ENCODE measurements around the gene BICDL2.

Gene BICDL2

DNA sequence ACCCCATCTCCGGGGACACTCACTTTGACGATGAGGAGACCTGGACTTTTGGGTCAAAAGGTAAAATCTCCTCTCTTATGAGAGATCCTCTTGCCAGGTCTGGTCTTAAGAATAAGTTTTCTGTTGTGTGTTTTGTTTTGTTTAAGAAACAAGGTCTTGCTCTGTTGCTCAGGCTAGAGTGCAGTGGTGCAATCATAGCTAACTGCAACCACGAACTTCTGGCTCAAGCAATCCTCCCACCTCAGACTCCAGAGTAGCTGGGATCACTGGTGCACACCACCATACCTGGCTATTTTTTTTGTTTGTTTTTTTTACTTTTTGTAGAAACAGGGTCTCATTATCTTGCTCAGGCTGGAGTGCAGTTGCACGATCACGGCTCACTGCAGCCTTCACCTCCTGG, 13.7 kb upstream of the BICDL2 start:
- in situ Hi-C loops (cut with MboI; ENCODE audit: low sequenced_read_pairs) = no loop called here

DNA sequence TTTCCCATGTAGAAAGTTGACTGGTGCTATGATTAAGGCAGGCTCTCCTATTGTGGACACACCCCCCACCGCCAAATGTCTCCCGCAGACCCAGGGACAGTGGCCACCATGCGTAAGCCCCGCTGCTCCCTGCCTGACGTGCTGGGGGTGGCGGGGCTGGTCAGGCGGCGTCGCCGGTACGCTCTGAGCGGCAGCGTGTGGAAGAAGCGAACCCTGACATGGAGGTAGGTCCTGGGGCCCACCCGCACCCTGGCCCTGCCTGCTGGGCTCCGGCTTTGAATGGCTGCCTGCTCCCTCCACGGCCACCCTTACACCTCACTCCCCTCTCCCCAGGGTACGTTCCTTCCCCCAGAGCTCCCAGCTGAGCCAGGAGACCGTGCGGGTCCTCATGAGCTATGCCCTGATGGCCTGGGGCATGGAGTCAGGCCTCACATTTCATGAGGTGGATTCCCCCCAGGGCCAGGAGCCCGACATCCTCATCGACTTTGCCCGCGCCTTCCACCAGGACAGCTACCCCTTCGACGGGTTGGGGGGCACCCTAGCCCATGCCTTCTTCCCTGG, 13.3 kb upstream of the BICDL2 start:
- in situ Hi-C loops (cut with MboI; ENCODE audit: low sequenced_read_pairs) = no loop called here

DNA sequence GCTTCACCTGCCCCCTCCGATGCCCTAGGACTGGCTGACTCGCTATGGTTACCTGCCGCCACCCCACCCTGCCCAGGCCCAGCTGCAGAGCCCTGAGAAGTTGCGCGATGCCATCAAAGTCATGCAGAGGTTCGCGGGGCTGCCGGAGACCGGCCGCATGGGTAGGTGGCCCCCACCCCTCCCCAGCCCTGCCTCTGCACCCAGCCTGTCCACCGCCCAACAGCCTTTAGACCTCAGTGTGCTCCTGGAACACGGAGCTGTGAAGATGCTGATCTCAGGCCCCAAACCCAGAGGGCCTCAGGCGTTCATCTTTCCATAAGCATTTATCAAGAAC, 10.6 kb upstream of the BICDL2 start:
- in situ Hi-C loops (cut with MboI; ENCODE audit: low sequenced_read_pairs) = no loop called here

DNA sequence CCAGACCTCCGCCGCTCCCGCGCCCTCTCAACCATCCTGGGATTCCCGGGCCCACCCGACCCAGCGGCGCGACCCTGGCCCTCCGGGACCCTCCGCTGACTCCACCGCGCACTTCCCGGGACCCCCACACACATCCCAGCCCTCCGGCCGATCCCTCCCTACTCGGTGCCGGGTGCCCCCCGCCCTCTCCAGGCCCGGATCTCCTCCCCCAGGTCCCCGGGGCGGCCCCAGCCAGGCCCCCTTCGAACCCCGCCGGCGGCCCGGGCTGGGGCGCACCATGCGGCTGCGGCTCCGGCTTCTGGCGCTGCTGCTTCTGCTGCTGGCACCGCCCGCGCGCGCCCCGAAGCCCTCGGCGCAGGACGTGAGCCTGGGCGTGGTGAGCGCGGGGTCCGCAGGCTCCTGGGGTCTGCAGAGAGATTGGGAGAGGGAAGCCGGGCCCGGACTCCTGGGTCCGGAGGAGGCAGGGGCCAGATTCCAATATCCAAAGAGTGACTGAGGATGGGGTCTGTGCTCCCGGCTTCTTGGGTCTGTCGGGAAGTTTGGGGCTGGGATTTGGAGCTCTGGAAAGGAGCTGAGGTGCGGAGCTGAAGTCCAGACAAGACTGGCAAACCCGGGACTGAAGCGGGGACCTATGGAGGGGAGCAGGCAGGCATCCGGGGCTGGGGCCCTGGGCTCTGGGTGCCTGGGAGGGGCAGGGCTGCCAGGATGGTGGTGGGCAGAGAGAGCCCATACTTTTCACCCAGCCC, 10.1 kb upstream of the BICDL2 start:
- in situ Hi-C loops (cut with MboI; ENCODE audit: low sequenced_read_pairs) = no loop called here

DNA sequence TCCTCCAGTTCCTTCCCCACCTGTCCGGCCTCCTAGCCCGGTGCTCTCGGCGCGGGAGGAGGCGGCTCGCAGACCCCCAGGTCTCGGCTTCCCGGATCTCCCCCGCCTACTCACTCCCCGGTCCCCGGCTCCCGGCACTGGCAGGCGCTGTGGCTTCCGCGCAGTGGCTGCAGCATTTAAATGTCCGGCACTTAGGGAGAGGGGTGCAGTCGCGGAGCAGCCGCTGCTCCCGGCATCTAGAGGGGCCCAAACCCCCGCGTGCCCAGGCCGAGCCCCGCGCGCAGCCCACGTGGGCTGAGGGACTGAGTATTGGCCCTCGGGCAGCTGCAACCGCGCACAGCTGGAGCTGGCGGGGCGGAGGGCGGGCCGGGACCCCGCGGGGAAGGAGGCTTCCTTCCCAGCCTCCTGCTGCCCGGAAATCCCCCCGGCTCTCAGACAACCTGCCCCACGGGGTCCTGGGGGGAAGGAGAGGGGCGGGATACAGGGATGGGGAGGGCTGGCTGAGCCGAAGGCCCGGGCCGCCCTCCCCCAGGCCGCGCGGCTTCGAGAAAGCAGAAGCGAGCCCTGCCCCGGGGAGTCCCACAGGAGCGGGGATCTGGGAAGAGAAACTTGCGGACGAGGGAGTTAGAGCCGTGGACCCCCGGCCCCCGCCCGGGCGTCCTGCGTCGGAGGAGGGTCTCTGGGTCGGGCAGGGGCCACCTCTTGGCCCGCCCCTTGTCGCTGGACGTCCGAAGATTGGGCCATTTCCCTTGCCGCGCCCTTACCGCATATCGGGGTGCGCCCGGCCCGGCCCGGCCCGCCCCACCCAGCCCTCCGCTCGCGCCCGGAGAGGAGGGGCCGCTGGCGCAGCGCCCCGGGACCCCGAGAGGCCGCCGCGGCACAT, 9.3 kb upstream of the BICDL2 start, which contains the start of gene MMP25:
TSS of gene MMP25 (plus strand) at position 804 of the 883 bp plus-strand sequence. CDS start 357 bp downstream, outside the sequence.
- in situ Hi-C loops (cut with MboI; ENCODE audit: low sequenced_read_pairs) = no loop called here

DNA sequence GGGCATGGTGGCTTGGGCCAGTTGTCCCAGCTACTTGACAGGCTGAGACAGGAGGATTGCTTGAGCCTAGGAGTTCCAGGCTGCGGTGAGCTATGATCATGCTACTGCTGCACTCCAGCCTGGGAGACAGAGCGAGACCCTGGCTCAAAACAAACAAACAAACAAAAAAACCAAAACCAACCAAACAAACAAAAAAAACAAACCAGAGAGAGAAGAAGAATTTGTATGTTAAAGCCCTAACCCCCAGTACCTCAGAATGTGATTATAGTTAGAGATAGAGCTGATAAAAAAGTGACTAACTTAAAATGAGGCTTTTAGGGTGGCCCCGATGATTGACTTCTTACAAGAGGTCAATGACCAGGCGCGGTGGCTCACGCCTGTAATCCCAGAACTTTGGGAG, 8.0 kb upstream of the BICDL2 start:
- in situ Hi-C loops (cut with MboI; ENCODE audit: low sequenced_read_pairs) = no loop called here

DNA sequence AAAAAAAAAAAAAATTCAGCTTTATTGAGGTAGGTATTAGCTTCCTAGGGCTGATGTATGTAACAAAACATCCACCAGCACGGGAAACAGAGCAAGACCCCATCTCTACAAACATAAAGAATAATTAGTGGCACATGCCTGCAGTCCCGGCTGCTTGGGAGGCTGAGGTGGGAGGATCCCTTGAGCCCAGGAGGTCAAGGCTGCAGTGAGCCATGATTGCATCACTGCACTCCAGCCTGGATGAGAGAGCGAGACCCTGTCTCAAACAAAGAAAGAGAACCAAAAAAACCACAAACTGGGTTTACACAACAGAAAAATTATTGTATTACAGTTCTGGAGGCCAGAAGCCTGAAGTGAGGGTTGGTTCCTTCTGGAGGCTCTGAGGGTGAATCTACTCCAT, 5.6 kb upstream of the BICDL2 start:
- in situ Hi-C loops (cut with MboI; ENCODE audit: low sequenced_read_pairs) = no loop called here

DNA sequence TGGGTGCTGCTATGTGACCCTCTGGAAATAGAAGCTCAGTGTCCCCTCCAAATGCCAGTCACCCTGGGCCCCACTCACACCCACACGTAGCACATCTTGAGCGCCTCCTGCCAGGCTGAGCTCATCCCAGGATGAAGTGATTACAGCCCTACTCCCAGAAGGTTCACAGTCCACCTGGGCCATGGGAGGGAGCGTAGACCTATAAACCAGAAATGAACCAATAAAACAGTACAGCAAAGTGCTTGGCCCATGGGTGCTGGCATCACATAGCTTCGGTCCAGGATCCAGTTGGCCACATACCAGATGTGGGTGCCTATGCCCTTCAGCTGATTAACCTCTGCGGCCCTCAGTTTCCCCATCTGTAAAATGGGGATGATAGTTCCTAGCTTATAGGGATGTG, 2.2 kb upstream of the BICDL2 start:
- in situ Hi-C loops (cut with MboI; ENCODE audit: low sequenced_read_pairs) = no loop called here

DNA sequence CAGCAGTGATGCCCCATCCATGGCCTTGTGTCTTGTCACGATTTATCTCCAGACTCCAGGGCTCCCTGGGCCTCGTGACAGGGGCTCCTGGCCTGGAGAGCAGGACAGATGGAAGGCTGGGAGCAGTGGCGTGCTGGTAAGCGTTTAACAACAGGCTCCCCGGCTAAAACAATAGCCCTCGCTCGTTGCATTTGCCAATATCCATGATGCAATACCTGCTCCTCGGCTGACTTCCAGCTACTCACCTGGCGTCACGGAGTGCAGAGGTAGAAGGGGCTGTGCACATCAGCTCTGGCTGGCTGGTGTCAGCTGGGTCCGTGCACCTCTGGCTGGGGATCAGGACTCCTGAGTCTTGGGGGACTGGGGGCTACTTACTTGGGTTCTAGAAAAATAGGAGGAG, 1.5 kb upstream of the BICDL2 start:
- in situ Hi-C loops (cut with MboI; ENCODE audit: low sequenced_read_pairs) = no loop called here

DNA sequence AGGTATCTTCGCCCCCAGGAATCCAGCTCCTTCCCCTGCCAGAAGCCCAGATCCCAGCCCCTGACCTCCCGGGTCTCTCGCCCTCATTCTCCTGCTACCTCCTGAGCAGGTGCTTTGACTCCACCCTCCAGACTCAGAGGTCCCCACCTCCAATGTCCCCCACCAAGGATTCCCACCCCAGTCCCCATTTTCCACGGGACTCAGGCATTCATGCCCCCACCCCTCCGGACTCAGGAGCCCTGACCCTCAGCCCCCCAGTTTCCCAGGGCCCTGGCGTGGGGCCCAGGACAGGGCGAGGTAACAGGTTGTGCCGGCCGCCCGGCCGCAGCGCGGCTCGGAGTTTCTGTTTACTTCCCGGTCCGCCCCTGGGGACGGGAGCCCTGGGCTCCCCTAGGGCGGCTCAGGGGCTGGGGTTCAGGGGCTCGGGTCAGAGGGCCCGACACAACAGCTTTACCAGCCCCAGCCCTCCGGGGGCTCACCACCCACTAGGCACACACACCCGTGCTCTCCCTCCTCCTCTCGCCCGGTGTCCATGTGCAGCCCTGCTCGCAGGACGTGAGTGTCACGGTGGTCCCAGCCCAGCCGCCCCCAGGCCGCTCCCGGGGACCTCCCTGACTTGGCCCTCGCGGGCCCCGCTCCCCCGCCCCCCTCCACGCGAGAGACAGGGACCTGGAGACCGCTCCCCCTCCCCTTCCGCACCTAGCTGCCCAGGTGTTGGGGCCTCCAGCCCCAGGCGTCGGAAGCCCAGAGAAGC, 595 bp downstream of the BICDL2 start:
- in situ Hi-C loops (cut with MboI; ENCODE audit: low sequenced_read_pairs) = no loop called here

DNA sequence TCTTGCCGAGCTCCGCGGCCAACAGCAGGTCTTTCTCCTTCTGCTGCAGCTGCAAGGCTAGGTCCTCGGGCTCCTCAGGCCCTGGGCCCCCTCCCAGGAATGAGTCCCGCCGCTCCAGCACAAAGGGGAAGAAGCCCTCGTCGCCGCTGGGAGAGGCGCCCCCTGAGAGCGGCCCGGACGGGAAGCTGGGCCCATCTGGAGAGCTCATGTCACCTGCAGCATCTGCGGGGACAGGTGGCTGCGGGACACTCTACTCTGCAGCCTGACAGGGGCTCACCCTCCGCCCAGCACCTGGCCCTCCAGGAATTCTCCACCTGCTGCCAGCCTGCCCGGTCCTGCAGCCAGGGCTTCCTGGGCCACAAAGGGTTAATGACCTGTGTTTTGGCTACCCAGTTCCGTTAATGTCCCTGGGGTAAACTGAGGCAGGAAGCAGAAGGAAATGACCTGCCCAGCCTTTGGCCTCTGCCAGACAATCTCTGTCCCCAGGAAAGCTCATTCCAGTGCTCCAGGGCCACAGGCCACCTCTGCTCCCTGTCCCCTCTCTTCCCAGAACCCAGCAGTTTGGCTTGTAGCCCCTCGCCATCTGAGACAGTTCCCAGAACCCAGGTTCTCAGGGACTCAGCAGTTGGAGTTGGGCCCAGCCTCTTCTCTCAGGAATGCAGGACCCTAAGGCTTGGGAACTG, 1.3 kb downstream of the BICDL2 start:
- in situ Hi-C loops (cut with MboI; ENCODE audit: low sequenced_read_pairs) = no loop called here

DNA sequence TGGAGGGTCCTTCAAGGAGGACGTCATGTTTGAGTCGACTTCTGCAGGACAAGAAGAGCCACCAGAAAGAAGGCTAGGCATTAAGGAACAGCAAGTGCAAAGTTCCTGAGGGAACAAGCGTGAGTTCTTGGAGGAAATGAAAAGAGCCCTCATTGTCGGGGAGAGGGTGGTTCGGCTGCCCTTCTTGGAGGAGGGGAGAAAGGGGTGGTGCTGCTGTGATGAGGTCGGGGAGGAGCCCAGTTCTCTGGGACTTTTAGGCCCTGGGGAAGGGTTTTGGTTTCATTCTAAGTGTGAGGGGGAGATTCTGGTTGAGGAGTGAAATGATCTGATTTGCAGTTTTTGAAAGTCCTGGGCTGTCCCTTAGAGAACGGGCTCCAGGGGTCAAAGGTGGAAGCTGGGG, 4.1 kb downstream of the BICDL2 start:
- in situ Hi-C loops (cut with MboI; ENCODE audit: low sequenced_read_pairs) = no loop called here

DNA sequence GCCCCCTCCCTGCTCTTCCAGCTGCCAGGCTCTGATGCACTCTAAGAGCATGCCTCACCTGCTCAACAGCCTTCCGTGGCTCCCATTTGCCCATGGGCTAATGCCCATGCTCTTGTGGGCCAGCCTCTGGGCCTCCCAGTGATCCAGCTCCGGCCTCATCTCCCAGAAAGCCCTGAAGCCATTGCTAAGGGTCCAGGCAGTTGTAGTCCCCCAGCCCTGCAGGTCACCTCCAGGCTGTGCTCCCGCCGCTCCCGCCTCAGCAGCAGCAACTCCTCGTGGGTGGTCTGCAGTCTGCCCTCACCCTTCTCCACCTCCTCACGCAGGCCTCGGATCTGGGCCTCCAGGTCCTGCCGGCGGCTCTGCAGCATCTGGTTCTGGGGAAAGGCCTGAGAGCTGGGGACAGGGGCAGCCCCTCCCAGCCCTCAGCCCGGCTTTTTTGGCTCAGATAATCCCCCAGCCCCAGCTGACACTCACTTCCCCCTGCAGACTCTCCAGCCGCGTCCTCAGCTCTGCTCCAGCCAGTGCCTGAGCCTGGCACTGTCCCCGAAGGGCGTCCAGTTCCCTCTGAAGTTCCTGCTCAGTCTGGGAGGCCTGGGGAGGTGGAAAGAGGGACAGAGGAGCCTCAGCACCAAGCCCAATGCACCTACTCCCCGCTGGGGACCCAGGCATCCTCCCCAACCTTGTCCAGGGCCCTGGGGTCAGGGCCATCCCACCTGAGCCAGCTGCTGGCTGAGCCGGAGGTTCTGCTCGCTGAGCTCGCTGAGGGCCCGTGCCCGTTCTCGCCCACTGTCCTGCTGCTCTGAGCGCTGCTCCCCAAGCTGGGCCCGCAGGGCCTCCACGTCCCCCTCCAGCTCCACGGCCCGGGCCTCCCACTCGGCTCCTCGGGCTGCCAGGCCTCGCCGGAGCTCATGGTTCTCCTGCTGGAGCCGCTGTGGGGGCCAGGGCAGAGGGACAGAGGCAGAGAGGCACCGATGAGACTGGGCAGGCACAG, 6.2 kb downstream of the BICDL2 start:
- in situ Hi-C loops (cut with MboI; ENCODE audit: low sequenced_read_pairs) = no loop called here

DNA sequence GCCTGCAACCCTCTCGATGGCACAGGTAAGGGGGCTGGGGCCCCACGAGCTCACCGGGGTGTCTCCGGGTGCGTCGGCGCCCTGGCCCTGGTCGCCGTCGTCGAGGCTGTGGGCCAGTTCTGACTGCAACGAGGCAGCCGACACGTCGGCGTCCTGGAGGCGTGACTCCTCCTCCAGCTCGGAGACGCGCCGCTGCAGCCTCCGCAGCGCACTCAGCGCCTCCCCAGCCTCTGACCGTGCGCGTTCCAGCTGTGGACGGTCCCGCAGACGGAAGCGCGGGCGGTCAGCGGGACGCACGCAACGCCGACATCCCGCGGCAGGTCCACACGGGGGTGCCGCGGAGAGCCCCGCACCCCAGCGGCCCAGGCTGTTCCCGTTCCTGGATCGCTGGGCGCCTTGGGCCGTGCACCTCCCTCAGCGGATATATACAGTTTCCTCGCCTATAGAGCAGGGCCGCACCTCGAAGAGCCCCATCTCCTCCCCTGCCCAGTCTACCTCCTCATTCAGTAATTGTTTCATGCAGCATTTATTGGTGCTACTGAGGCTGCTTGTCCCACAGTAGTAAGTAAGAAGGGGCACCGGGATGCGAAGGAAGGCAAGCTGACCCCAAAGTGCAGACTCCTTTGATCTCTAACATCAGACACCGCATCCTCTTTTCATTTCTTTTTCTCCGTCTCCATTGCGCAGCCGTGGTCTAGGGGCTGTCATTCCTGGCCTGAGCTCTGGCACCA, 7.1 kb downstream of the BICDL2 start:
- in situ Hi-C loops (cut with MboI; ENCODE audit: low sequenced_read_pairs) = no loop called here

DNA sequence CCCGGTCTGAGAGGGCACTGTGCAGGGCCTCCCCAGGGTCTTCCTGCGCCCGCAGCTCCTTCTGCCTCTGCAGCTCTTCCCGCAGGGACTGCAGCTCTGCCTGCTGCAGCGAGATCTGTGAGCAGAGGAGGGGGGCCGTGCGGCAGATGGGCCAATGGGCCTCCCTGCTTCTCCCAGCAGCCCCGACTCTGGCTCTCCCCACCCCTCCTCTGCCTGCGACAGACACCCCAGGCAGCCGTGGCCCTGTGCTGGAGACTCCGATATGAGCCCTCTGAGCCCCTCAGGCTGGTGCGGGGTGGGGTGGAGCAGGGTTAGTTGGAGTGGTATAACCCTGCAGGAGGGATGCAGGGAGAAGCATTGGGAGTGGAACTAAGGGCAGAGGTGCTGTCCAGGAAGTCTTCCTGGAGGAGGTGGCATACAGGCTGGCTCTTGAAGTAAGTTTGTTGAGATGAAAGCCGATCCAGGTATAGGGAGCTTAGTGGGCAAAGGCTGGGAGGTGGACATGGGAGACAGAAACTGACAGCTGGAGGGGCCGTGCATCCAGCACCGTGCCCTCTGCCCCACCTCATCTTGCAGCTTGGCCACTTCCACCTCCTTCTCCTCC, 7.9 kb downstream of the BICDL2 start:
- in situ Hi-C loops (cut with MboI; ENCODE audit: low sequenced_read_pairs) = no loop called here

DNA sequence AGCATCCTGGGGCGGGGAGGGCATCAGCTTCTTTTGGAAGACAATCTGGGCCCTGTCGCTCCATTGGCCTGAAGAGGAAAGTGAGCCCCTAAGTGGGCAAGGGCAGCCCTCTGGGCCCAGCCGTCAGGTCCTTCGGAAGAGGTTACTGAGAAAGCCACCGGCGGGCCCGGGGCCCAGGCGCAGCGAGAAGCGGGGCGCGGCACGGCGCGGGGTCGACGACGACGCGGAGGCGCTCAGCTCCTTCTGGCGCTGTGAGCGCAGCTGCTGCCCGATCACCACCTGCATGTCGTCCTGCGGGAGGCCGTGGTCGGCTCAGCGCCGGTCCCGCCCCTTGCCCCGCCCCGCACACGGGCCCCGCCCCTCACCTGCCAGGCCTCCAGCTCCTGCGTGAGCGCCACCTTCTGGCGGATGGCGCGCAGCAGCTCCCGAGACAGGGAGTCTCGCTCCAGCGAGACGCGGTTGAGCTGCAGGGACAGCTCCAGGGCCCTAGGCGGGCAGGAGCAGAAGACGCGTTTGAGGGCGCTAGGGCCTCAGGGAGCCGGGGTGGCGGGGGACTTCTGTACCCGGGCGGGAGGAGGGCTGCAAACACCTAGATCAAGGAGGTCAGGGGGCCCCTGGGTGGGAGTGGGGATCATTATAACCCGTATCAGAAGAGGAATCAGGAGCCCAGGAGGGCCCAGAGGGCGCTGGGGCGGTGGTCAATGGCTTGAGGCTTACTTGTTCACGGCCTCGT, 8.6 kb downstream of the BICDL2 start:
- in situ Hi-C loops (cut with MboI; ENCODE audit: low sequenced_read_pairs) = no loop called here

DNA sequence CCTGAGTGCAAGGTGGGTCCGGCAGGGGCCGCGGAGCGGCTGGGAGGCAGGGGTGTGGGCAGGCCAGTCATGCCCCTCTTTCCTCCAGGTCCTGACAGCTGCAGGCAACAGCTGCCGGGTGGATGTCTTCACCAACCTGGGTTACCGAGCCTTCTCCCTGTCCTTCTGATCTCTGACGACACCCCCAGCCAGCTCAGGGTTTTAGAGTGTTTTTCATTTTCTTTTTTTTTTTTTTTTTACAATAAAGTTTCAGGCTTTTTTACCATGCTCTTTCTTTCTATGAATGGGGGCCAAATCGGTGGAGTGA, 9.3 kb downstream of the BICDL2 start:
- in situ Hi-C loops (cut with MboI; ENCODE audit: low sequenced_read_pairs) = no loop called here

Data from hTERT RPE-1 (cell line).